ENCODE data around the gene VWDE.

VWDE gene

GRCh38 chr7:12431886-12432556, 28.4 kb upstream of the VWDE start:
- no peak overlapping the region for H3K27ac ChIP-seq (ENCODE audit: low read length)
- H4K20me1 ChIP-seq (ENCODE audit: insufficient read depth, low read length), result no peaks in the 10 kb centered on the region
- H3K9me3 ChIP-seq (ENCODE audit: insufficient read depth, low read length), result no peaks in the 10 kb centered on the region
- no peak overlapping the region for H2AFZ ChIP-seq (ENCODE audit: low read depth, low read length)
- no peak overlapping the region for H3K4me3 ChIP-seq (ENCODE audit: low read length)
- H3K4me2 ChIP-seq (ENCODE audit: low read length), result no peak overlapping the region
- H3K4me1 ChIP-seq (ENCODE audit: low read length), result peaks cover 3% of the 10 kb centered on the region
- H3K36me3 ChIP-seq (replicated peaks; ENCODE audit: low read depth, low read length), result no peaks in the 10 kb centered on the region
- H3K9ac ChIP-seq (ENCODE audit: low read length), result no peak overlapping the region
- no peaks in the 10 kb centered on the region for H3K27me3 ChIP-seq (ENCODE audit: low read depth, low read length)
- TF ChIP-seq CTCF (IDR thresholded peaks at IDR 0.05; ENCODE audit: low read depth, low read length) (no peak), EZH2phosphoT487 (IDR thresholded peaks at IDR 0.05; ENCODE audit: low read depth) (no peak)
- H3K79me2 ChIP-seq (ENCODE audit: low read length), result no peaks in the 10 kb centered on the region

GRCh38 chr7:12425311-12425710, 21.6 kb upstream of the VWDE start:
- Histone ChIP-seq H3K9me3 (ENCODE audit: insufficient read depth, low read length) (no peaks in the 10 kb centered on the region), H4K20me1 (ENCODE audit: insufficient read depth, low read length) (no peaks in the 10 kb centered on the region), H3K36me3 (replicated peaks; ENCODE audit: low read depth, low read length) (no peaks in the 10 kb centered on the region), H3K4me3 (ENCODE audit: low read length) (no peak overlapping the region), H3K27ac (ENCODE audit: low read length) (no peak overlapping the region), H3K9ac (ENCODE audit: low read length) (no peak overlapping the region), H3K4me1 (ENCODE audit: low read length) (no peaks in the 10 kb centered on the region), H3K79me2 (ENCODE audit: low read length) (no peaks in the 10 kb centered on the region), H3K27me3 (ENCODE audit: low read depth, low read length) (no peaks in the 10 kb centered on the region), H3K4me2 (ENCODE audit: low read length) (no peak overlapping the region), H2AFZ (ENCODE audit: low read depth, low read length) (no peak overlapping the region)
- TF ChIP-seq EZH2phosphoT487 (IDR thresholded peaks at IDR 0.05; ENCODE audit: low read depth) (no peak), CTCF (IDR thresholded peaks at IDR 0.05; ENCODE audit: low read depth, low read length) (no peak)

- Histone ChIP-seq H3K27ac (ENCODE audit: low read length) (no peak overlapping the region), H3K4me1 (ENCODE audit: low read length) (no peaks in the 10 kb centered on the region), H3K27me3 (ENCODE audit: low read depth, low read length) (no peaks in the 10 kb centered on the region), H4K20me1 (ENCODE audit: insufficient read depth, low read length) (no peaks in the 10 kb centered on the region), H2AFZ (ENCODE audit: low read depth, low read length) (no peak overlapping the region), H3K9ac (ENCODE audit: low read length) (no peak overlapping the region), H3K4me3 (ENCODE audit: low read length) (no peak overlapping the region), H3K9me3 (ENCODE audit: insufficient read depth, low read length) (no peaks in the 10 kb centered on the region), H3K4me2 (ENCODE audit: low read length) (no peak overlapping the region), H3K79me2 (ENCODE audit: low read length) (no peaks in the 10 kb centered on the region), H3K36me3 (replicated peaks; ENCODE audit: low read depth, low read length) (no peaks in the 10 kb centered on the region)
- TF ChIP-seq CTCF (IDR thresholded peaks at IDR 0.05; ENCODE audit: low read depth, low read length) (no peak), EZH2phosphoT487 (IDR thresholded peaks at IDR 0.05; ENCODE audit: low read depth) (no peak)
Measured at GRCh38 chr7:12423997-12424745, 20.5 kb upstream of the VWDE start.

GRCh38 chr7:12423355-12423996, 19.8 kb upstream of the VWDE start:
- TF ChIP-seq EZH2phosphoT487 (IDR thresholded peaks at IDR 0.05; ENCODE audit: low read depth), result no peak
- no peak for TF ChIP-seq CTCF (IDR thresholded peaks at IDR 0.05; ENCODE audit: low read depth, low read length)
- no peak overlapping the region for H2AFZ ChIP-seq (ENCODE audit: low read depth, low read length)
- no peak overlapping the region for H3K4me3 ChIP-seq (ENCODE audit: low read length)
- H3K36me3 ChIP-seq (replicated peaks; ENCODE audit: low read depth, low read length), result no peaks in the 10 kb centered on the region
- H3K4me1 ChIP-seq (ENCODE audit: low read length), result no peaks in the 10 kb centered on the region
- H4K20me1 ChIP-seq (ENCODE audit: insufficient read depth, low read length), result no peaks in the 10 kb centered on the region
- H3K9ac ChIP-seq (ENCODE audit: low read length), result no peak overlapping the region
- H3K79me2 ChIP-seq (ENCODE audit: low read length), result no peaks in the 10 kb centered on the region
- H3K27me3 ChIP-seq (ENCODE audit: low read depth, low read length), result no peaks in the 10 kb centered on the region
- H3K4me2 ChIP-seq (ENCODE audit: low read length), result no peak overlapping the region
- no peaks in the 10 kb centered on the region for H3K9me3 ChIP-seq (ENCODE audit: insufficient read depth, low read length)
- H3K27ac ChIP-seq (ENCODE audit: low read length), result no peak overlapping the region

Data from OCI-LY3 (cell line).